HG02852 (cell line): ENCODE measurements around the gene OLIG3.

Experiments
- ATAC-seq: cut with Tn5 transposase; IDR thresholded peaks from one replicate; pipeline ENCODE4 v1.9.1; 2021; ENCODE audit warnings: mild to moderate bottlenecking, moderate library complexity; ENCODE audit not compliant: unreplicated experiment

OLIG3 gene

GRCh38 chr6:137472641-137473137 is 21.5 kb downstream of the OLIG3 start:
- no peak for ATAC-seq

- no peak for ATAC-seq
These were observed 22.2 kb downstream of the OLIG3 start for GRCh38 chr6:137471986-137472385.

- ATAC-seq, result no peak
These were observed 22.7 kb downstream of the OLIG3 start for GRCh38 chr6:137471497-137471896.

- ATAC-seq, result no peak
These were observed 27.0 kb downstream of the OLIG3 start for GRCh38 chr6:137467211-137467610.

GRCh38 chr6:137465378-137466009 is 28.7 kb downstream of the OLIG3 start:
- no peak for ATAC-seq

- no peak for ATAC-seq
These were observed 41.8 kb downstream of the OLIG3 start for GRCh38 chr6:137452333-137452894.

- ATAC-seq, result no peak
These were observed 50.3 kb downstream of the OLIG3 start for GRCh38 chr6:137443901-137444300.
